Left cardiac atrium (tissue), 4 donors: ENCODE measurements around the gene CRISPLD2. TPM values are rescaled to one million over a fixed set of nuclear protein-coding genes. Genes with fewer than 3 reads are reported as not detected.

Experiments
- ATAC-seq, 2 donors: fragments of 200-7000 bp; cut with Tn5 transposase; one replicate each; pipeline ENCODE4 v1.9.1; 2020; ENCODE audit warnings: mild to moderate bottlenecking in 2 of 2, moderate library complexity in 2 of 2
- DNase-seq: peaks from one replicate; pipeline ENCODE4 v3.0.0-alpha.2; 2020
- intact Hi-C, 2 donors: fragments of 100-400 bp; cut with DNase I; formaldehyde crosslinking; loops; one replicate each; pipeline versions ENCODE4 v1.14.1 to v1.15.1; 2022 to 2023
- total RNA-seq, 2 donors: library from RNA; stranded (reverse); fragmentation: NEBNext Ultra II Directional; extraction: Animal tissue kit (Norgen Biotek cat#: 25700); gene quantifications; one replicate each; pipeline ENCODE4 v1.2.1, GENCODE V29; 2021
- donor health status: DM: no; HTN: yes; CAD: no.
- donor health status: DM: no; HTN: yes; CAD: no; lungs with severe emphysema.
- donor health status: DM: yes; HTN: yes; CAD: no.
- donor health status: Dilated cardiomyopathy.

Gene CRISPLD2
- total RNA-seq, 2 donors from 2014 or later, result 36.1 to 58.3 TPM

- ATAC-seq (no peak), DNase-seq (no peak)
- intact Hi-C loops, result no loop called here
These were observed 70.6 kb downstream of the CRISPLD2 start for GRCh38 chr16:84890427-84890826.

- DNase-seq, result no peak
- intact Hi-C loops, result no loop called here
- ATAC-seq, result peak in 1 of 2 donors; percentile 30
These were observed 71.5 kb downstream of the CRISPLD2 start for GRCh38 chr16:84891149-84891795.

- DNase-seq, result no peak
These were observed 72.3 kb downstream of the CRISPLD2 start for GRCh38 chr16:84892097-84892496.

GRCh38 chr16:84893467-84893848 lies 73.7 kb downstream of the CRISPLD2 start:
- DNase-seq (no peak), ATAC-seq (no peak)
- intact Hi-C loops, result no loop called here

More at GRCh38 chr16:84892097-84892496, 72.3 kb downstream of the CRISPLD2 start:
- intact Hi-C loops, result no loop called here
- no peak for ATAC-seq

GRCh38 chr16:84893849-84894599 lies 74.2 kb downstream of the CRISPLD2 start:
- ATAC-seq, result no peak
- no peak for DNase-seq
- intact Hi-C loops, result no loop called here

- no peak for ATAC-seq
- DNase-seq, result no peak
- intact Hi-C loops, result no loop called here
These were observed 75.2 kb downstream of the CRISPLD2 start for GRCh38 chr16:84895016-84895415.

- no peak for ATAC-seq
- intact Hi-C loops, result no loop called here
These were observed 77.1 kb downstream of the CRISPLD2 start for GRCh38 chr16:84896847-84897246.

GRCh38 chr16:84897911-84898377 lies 78.2 kb downstream of the CRISPLD2 start:
- DNase-seq (no peak), ATAC-seq (peak; percentile 15 to 70)
- intact Hi-C loops, result no loop called here

More at GRCh38 chr16:84896847-84897246, 77.1 kb downstream of the CRISPLD2 start:
- no peak for DNase-seq

GRCh38 chr16:84898447-84898846 lies 78.7 kb downstream of the CRISPLD2 start:
- intact Hi-C loops, result no loop called here
- ATAC-seq, result peak in 1 of 2 donors; percentile 23

GRCh38 chr16:84899414-84899813 lies 79.6 kb downstream of the CRISPLD2 start:
- DNase-seq, result no peak
- no peak for ATAC-seq

More at GRCh38 chr16:84898447-84898846, 78.7 kb downstream of the CRISPLD2 start:
- no peak for DNase-seq

GRCh38 chr16:84905965-84906460 lies 86.2 kb downstream of the CRISPLD2 start:
- ATAC-seq, result no peak
- intact Hi-C loops, result no loop called here

More at GRCh38 chr16:84899414-84899813, 79.6 kb downstream of the CRISPLD2 start:
- intact Hi-C loops, result no loop called here

GRCh38 chr16:84907051-84907450 lies 87.3 kb downstream of the CRISPLD2 start:
- DNase-seq (no peak), ATAC-seq (no peak)
- intact Hi-C loops, result no loop called here

More at GRCh38 chr16:84905965-84906460, 86.2 kb downstream of the CRISPLD2 start:
- no peak for DNase-seq

GRCh38 chr16:84907575-84907974 lies 87.8 kb downstream of the CRISPLD2 start:
- intact Hi-C loops, result no loop called here
- ATAC-seq (peak; percentile 65), DNase-seq (peak; percentile 48)

- intact Hi-C loops, result loop anchor here in 1 of 2 donors (10.0 kb wide), 1 partner anchor 75 kb away; no protein-coding TSS in a partner anchor
- no peak for DNase-seq
- no peak for ATAC-seq
These were observed 89.8 kb downstream of the CRISPLD2 start for GRCh38 chr16:84909476-84910085.

GRCh38 chr16:84911486-84912216 lies 91.9 kb downstream of the CRISPLD2 start:
- DNase-seq (no peak), ATAC-seq (no peak)
- intact Hi-C loops, result loop anchor here in 1 of 2 donors (10.0 kb wide), 1 partner anchor 77 kb away; no protein-coding TSS in a partner anchor

- peak; percentile 41 for DNase-seq
- ATAC-seq, result peak; percentile 59 to 74
- intact Hi-C loops, result loop anchor here in 1 of 2 donors (10.0 kb wide), 1 partner anchor 79 kb away; no protein-coding TSS in a partner anchor
These were observed 93.5 kb downstream of the CRISPLD2 start for GRCh38 chr16:84913315-84913714.

GRCh38 chr16:84914273-84914672 lies 94.5 kb downstream of the CRISPLD2 start:
- DNase-seq (peak; percentile 50), ATAC-seq (peak; percentile 55 to 75)
- intact Hi-C loops, result loop anchor here in 1 of 2 donors (10.0 kb wide), 1 partner anchor 79 kb away; no protein-coding TSS in a partner anchor

GRCh38 chr16:84916178-84916577 lies 96.4 kb downstream of the CRISPLD2 start:
- ATAC-seq (no peak), DNase-seq (no peak)
- intact Hi-C loops, result loop anchor here in 1 of 2 donors (10.0 kb wide), 1 partner anchor 81 kb away; no protein-coding TSS in a partner anchor
